ENCODE results near the gene PEMT.

Gene PEMT

GRCh38 chr17:17503566-17504130 is 87.9 kb downstream of the PEMT start:
- no peak for DNase-seq (ENCODE audit: low read depth)

- no peak for DNase-seq (ENCODE audit: low read depth)
These were observed 88.6 kb downstream of the PEMT start for GRCh38 chr17:17502741-17503565.

DNA sequence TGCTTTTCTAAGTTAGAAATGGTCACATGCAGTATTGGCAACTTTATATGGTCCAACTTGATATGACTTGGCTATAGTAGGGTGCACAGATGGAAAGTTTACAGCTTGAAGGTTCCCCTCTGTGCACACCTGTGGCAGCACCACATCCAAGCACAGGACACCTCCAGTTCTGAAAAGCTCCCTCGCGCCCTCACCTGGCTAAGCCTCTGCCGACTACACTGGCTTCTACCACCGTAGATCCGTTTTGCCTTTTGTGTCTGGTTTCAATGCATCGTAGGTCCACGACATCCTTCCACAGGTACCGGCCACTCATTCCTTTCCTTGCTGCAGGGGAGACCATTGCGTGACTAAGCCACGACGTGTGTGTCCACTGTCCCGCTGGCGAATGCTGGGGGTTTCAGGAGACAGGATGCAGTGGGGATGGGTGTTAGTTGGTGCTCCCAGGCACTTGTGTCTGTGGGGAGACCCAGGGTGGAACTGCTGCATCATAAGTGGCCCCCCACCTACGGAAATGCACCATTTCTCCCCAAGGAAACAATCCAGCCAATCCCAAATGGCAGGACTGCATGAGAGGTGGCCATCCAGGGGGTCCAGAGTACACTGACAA is 90.4 kb downstream of the PEMT start:
- DNase-seq (ENCODE audit: low read depth), result no peak

DNA sequence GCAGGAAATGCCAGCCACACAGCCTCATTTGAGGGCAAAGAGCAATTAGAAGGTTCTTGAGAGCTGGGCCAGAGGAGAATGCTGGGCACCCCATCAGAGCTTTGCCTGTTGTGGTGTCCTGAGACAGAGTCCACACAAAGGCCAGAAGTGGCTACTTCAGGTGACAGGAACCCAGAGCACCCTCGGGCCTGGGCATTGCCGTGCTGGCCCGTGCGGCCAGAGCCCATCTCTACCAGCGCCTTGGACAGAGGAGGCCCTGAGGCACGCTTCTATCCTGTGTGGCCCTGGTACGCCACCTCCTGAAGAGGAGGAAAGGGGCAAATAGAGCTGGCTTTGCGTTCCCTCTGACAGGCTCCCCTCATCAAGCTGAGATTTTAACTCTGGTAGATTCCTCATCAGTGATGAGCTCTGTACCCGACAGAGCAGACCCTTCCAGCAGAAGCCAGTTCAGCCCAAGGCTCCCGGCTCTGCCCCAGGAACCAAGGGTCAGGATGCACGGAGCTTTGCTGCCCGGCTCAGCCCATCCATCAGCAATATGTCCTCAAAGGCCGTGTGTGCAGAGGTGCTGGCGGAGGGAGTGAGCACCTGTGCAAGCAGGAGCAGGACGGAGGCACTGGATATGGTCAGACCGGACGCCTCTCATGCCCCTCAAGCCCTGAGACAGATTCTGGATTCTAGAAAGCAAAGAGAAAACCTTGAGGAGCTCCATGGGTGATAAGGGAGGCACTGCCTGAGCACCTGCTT is 91.9 kb downstream of the PEMT start:
- DNase-seq (ENCODE audit: low read depth), result no peak

GRCh38 chr17:17498606-17499301 is 92.8 kb downstream of the PEMT start:
- DNase-seq (ENCODE audit: low read depth), result no peak

GRCh38 chr17:17497845-17498520 is 93.5 kb downstream of the PEMT start:
- no peak for DNase-seq (ENCODE audit: low read depth)

- no peak for DNase-seq (ENCODE audit: low read depth)
These were observed 94.3 kb downstream of the PEMT start for GRCh38 chr17:17497065-17497844.

- DNase-seq (ENCODE audit: low read depth), result peak; percentile 76
These were observed 95.1 kb downstream of the PEMT start, which contains the start of gene RASD1 for GRCh38 chr17:17496189-17497064. Gene RASD1, minus strand, starts transcription at chr17:17496395. Its CDS starts 214 bp downstream, at chr17:17496181.

GRCh38 chr17:17495536-17496188 is 95.8 kb downstream of the PEMT start:
- DNase-seq (ENCODE audit: low read depth), result no peak

GRCh38 chr17:17494870-17495535 is 96.5 kb downstream of the PEMT start:
- no peak for DNase-seq (ENCODE audit: low read depth)

DNA sequence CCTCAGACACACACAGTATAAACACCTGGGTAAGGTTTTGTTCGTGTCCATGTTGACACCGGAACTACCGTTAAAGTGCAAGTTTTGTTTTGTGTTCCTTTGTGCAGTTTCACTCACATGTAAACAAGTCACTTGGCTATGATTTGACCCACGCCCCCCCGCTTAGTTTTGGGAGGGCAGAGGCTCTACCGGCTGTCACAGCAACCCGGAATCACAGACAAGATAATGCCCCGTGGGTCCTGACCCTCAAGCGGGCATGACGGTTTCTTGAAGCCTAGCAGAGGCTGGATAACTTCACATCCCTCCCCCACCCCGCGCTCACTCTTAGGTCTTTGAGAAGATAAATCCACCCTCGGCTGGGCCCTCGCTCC is 97.0 kb downstream of the PEMT start:
- no peak for DNase-seq (ENCODE audit: low read depth)

GRCh38 chr17:17493986-17494466 is 97.5 kb downstream of the PEMT start:
- DNase-seq (ENCODE audit: low read depth), result no peak

DNA sequence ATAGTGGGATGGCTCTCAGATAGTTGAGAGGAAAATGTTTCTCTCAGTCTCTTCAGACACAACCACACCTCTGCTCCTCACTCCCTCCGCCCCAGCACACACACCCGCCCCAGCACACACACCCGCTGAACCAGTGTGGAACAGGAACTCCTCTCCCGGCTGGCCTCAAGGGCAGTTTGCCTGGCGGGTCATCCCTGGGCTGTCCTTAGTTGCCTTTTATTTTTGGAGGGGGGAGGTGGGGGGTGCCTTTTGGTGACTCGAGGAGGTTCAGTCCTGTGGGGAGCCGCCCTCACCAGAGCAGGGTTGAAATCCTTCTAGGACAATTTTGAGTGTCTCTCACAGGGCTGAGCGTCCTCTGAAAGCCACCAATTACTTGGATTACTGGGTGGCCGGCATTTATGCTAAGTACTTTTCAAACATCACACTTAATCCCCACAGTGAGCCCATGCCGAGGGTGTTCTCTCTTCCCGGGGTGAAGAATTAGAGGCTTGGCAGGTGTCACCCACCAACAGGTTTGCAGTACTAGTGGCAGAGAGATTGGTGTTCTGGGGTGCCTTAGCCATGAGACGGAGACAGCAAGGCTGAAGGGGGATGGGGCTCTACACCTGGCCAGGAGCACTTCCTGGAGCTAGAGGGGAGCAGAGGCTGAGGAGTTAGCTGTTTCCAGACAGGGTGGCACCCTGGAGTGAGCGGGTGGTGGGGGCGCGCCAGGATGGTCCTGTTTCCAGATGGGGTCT is 98.1 kb downstream of the PEMT start:
- DNase-seq (ENCODE audit: low read depth), result no peak

- no peak for DNase-seq (ENCODE audit: low read depth)
These were observed 98.9 kb downstream of the PEMT start for GRCh38 chr17:17492571-17492970.

- DNase-seq (ENCODE audit: low read depth), result no peak
These were observed 99.4 kb downstream of the PEMT start for GRCh38 chr17:17492085-17492484.

DNA sequence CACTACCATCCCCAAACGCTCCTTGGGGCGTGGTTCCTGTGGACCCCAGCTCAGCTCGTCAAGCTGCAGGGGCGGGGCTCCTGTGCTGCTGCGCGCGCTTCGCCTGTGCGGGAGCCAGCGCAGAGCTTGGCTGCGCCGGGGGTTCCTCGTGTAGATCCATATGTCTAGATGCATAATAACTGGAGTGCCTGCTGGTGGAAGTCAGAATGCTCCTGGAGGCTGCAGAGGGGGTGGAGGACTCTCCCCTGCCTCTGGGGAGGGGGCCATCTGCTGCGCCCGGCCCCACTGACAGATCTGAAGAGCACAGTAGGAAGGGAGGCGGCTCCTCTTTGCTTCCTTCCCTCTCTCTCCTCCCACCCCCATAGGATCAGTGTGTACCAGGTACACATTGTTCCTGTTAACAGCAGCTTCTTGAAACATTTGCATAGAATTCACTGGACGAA is 99.9 kb downstream of the PEMT start:
- DNase-seq (ENCODE audit: low read depth), result no peak

GRCh38 chr17:17491031-17491471 is 100.5 kb downstream of the PEMT start:
- no peak for DNase-seq (ENCODE audit: low read depth)

Data from activated T-cell treated with anti-CD3 and anti-CD28 coated beads for 24 hours (primary cell).